ENCODE measurements around the gene FBXW8.

The FBXW8 gene

GRCh38 chr12:116964054-116965050 lies 53.6 kb downstream of the FBXW8 start:
- FAIRE-seq (no peak), DNase-seq (ENCODE audit: insufficient read length, low spot score) (no peak)
- no peak for TF ChIP-seq TAF1 (IDR thresholded peaks at IDR 0.05; ENCODE audit: low read depth, low read length)
- no peak for TF ChIP-seq POU2F2 (IDR thresholded peaks at IDR 0.05; ENCODE audit: low read depth, low read length)
- TF ChIP-seq SPI1 (IDR thresholded peaks at IDR 0.05; ENCODE audit: low read depth, low read length): no peak
- TF ChIP-seq PAX5 (IDR thresholded peaks at IDR 0.05; ENCODE audit: insufficient read depth, low read length, severe bottlenecking): no peak

DNA sequence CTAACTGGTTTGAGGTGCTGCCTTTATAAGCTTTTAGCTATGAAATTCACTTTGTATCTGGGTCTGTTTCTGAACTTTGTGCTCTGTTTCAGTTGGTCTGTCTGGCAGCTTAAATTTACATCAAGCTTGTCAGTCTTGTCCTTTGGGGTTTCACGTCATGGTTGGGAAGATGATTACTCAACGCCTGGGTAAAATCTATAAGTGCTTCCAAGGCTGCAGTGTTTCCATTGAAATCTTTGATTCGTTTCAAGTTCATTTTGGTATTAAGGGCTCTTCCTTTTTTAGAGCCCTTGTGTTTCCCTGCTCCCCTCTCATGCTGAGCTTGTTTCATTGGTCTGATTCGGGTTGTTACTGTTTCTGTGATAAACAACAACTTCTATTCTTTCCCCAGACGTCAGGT lies 58.2 kb downstream of the FBXW8 start:
- DNase-seq (ENCODE audit: insufficient read length, low spot score): no peak
- no peak for FAIRE-seq

GRCh38 chr12:116969615-116970585 lies 59.1 kb downstream of the FBXW8 start:
- FAIRE-seq: no peak
- no peak for TF ChIP-seq POU2F2 (IDR thresholded peaks at IDR 0.05; ENCODE audit: low read depth, low read length)
- TF ChIP-seq TAF1 (IDR thresholded peaks at IDR 0.05; ENCODE audit: low read depth, low read length): no peak
- no peak for TF ChIP-seq PAX5 (IDR thresholded peaks at IDR 0.05; ENCODE audit: insufficient read depth, low read length, severe bottlenecking)
- no peak for TF ChIP-seq POLR2AphosphoS5 (IDR thresholded peaks at IDR 0.05; ENCODE audit: low read depth, low read length)
- no peak for TF ChIP-seq POLR2A (IDR thresholded peaks at IDR 0.05; ENCODE audit: low read depth, low read length)
- TF ChIP-seq SPI1 (IDR thresholded peaks at IDR 0.05; ENCODE audit: low read depth, low read length): no peak
- no peak for DNase-seq (ENCODE audit: insufficient read length, low spot score)

More for the DNA sequence above, 58.2 kb downstream of the FBXW8 start:
- TF ChIP-seq POLR2A (IDR thresholded peaks at IDR 0.05; ENCODE audit: low read depth, low read length) (no peak), SPI1 (IDR thresholded peaks at IDR 0.05; ENCODE audit: low read depth, low read length) (no peak), TAF1 (IDR thresholded peaks at IDR 0.05; ENCODE audit: low read depth, low read length) (no peak), PAX5 (IDR thresholded peaks at IDR 0.05; ENCODE audit: insufficient read depth, low read length, severe bottlenecking) (no peak), POU2F2 (IDR thresholded peaks at IDR 0.05; ENCODE audit: low read depth, low read length) (no peak), POLR2AphosphoS5 (IDR thresholded peaks at IDR 0.05; ENCODE audit: low read depth, low read length) (no peak)

GRCh38 chr12:116971222-116971621 lies 60.5 kb downstream of the FBXW8 start:
- FAIRE-seq: no peak
- TF ChIP-seq SPI1 (IDR thresholded peaks at IDR 0.05; ENCODE audit: low read depth, low read length): no peak
- no peak for TF ChIP-seq PAX5 (IDR thresholded peaks at IDR 0.05; ENCODE audit: insufficient read depth, low read length, severe bottlenecking)
- TF ChIP-seq POLR2A (IDR thresholded peaks at IDR 0.05; ENCODE audit: low read depth, low read length): no peak
- TF ChIP-seq POU2F2 (IDR thresholded peaks at IDR 0.05; ENCODE audit: low read depth, low read length): no peak
- no peak for TF ChIP-seq POLR2AphosphoS5 (IDR thresholded peaks at IDR 0.05; ENCODE audit: low read depth, low read length)
- no peak for TF ChIP-seq TAF1 (IDR thresholded peaks at IDR 0.05; ENCODE audit: low read depth, low read length)

GRCh38 chr12:116975779-116976393 lies 65.1 kb downstream of the FBXW8 start:
- DNase-seq (ENCODE audit: insufficient read length, low spot score) (no peak), FAIRE-seq (no peak)
- TF ChIP-seq POLR2AphosphoS5 (IDR thresholded peaks at IDR 0.05; ENCODE audit: low read depth, low read length) (no peak), POLR2A (IDR thresholded peaks at IDR 0.05; ENCODE audit: low read depth, low read length) (no peak), PAX5 (IDR thresholded peaks at IDR 0.05; ENCODE audit: insufficient read depth, low read length, severe bottlenecking) (no peak), POU2F2 (IDR thresholded peaks at IDR 0.05; ENCODE audit: low read depth, low read length) (no peak), SPI1 (IDR thresholded peaks at IDR 0.05; ENCODE audit: low read depth, low read length) (no peak), TAF1 (IDR thresholded peaks at IDR 0.05; ENCODE audit: low read depth, low read length) (no peak)

More at GRCh38 chr12:116971222-116971621, 60.5 kb downstream of the FBXW8 start:
- DNase-seq (ENCODE audit: insufficient read length, low spot score): no peak

GRCh38 chr12:116977465-116978380 lies 67.0 kb downstream of the FBXW8 start:
- DNase-seq (ENCODE audit: insufficient read length, low spot score): no peak
- TF ChIP-seq POLR2A (IDR thresholded peaks at IDR 0.05; ENCODE audit: low read depth, low read length) (no peak), TAF1 (IDR thresholded peaks at IDR 0.05; ENCODE audit: low read depth, low read length) (no peak), PAX5 (IDR thresholded peaks at IDR 0.05; ENCODE audit: insufficient read depth, low read length, severe bottlenecking) (no peak), POU2F2 (IDR thresholded peaks at IDR 0.05; ENCODE audit: low read depth, low read length) (no peak), POLR2AphosphoS5 (IDR thresholded peaks at IDR 0.05; ENCODE audit: low read depth, low read length) (no peak), SPI1 (IDR thresholded peaks at IDR 0.05; ENCODE audit: low read depth, low read length) (no peak)
- peak; percentile 47 for FAIRE-seq

DNA sequence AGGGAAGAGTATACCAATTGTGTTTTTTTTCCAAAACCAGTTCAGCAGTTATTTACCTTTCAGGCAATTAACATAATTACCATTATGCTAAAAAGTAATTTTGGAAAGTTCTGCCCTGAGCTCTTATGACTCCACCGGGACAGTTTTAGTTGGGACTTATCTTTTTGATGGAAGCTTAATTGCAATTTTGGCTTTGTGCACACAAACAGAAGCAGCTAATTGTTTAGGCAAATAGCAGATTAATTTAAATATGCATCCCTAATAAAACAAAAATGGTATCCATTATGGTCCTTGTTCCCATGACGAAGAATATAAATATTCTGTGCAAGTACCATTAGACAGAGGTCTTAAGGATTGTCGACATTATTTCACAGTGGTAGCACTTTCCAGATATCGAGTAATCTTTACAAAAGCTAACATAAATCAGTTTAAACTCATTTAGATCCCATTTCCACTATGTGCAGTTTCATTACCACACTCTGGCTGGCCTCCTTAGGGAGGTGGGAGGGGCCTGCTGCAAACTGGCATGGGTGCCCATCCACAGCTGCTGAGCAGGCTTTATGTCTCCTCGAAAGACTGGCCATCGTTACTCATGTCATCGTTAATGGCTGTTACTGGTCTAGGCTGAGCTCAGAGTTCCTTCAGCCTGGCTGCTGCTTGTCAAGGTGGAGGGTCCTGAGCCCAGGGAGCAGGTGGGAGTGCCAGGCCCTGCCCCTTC lies 68.2 kb downstream of the FBXW8 start:
- TF ChIP-seq POLR2A (IDR thresholded peaks at IDR 0.05; ENCODE audit: low read depth, low read length) (no peak), SPI1 (IDR thresholded peaks at IDR 0.05; ENCODE audit: low read depth, low read length) (no peak), POLR2AphosphoS5 (IDR thresholded peaks at IDR 0.05; ENCODE audit: low read depth, low read length) (no peak), PAX5 (IDR thresholded peaks at IDR 0.05; ENCODE audit: insufficient read depth, low read length, severe bottlenecking) (no peak), POU2F2 (IDR thresholded peaks at IDR 0.05; ENCODE audit: low read depth, low read length) (no peak), TAF1 (IDR thresholded peaks at IDR 0.05; ENCODE audit: low read depth, low read length) (no peak)
- DNase-seq (ENCODE audit: insufficient read length, low spot score): no peak
- no peak for FAIRE-seq
